GM10847 (cell line): ENCODE measurements around the gene PPHLN1.

ENCODE experiments used
- POLR2A ChIP-seq: IDR thresholded peaks from 2 replicates; pipeline ENCODE4 v1.6.1; 2011; ENCODE audit not compliant: insufficient read length; ENCODE audit errors: extremely low read depth

Gene PPHLN1

GRCh38 chr12:42325653-42326474 is at the start of gene PPHLN1, which contains the start of gene ZCRB1:
Gene PPHLN1 (plus strand): TSS chr12:42326167. CDS start chr12:42335903, 9,736 bp downstream.
Gene ZCRB1 (minus strand): TSS chr12:42326094. CDS start chr12:42324102, 1,992 bp downstream.
- TF ChIP-seq POLR2A = peak; percentile 75

GRCh38 chr12:42277396-42278127 is 48.4 kb upstream of the PPHLN1 start:
- TF ChIP-seq POLR2A = no peak

GRCh38 chr12:42278128-42278510 is 47.8 kb upstream of the PPHLN1 start:
- no peak for TF ChIP-seq POLR2A

- no peak for TF ChIP-seq POLR2A
Measured at GRCh38 chr12:42281278-42281677, 44.7 kb upstream of the PPHLN1 start.

GRCh38 chr12:42281844-42282243 is 44.1 kb upstream of the PPHLN1 start:
- TF ChIP-seq POLR2A = no peak

GRCh38 chr12:42282294-42282693 is 43.7 kb upstream of the PPHLN1 start:
- TF ChIP-seq POLR2A = no peak

GRCh38 chr12:42283739-42284138 is 42.2 kb upstream of the PPHLN1 start:
- no peak for TF ChIP-seq POLR2A

GRCh38 chr12:42284157-42284556 is 41.8 kb upstream of the PPHLN1 start:
- TF ChIP-seq POLR2A = no peak

- TF ChIP-seq POLR2A = no peak
Measured at GRCh38 chr12:42284876-42285275, 41.1 kb upstream of the PPHLN1 start.

- no peak for TF ChIP-seq POLR2A
Measured at GRCh38 chr12:42285431-42285830, 40.5 kb upstream of the PPHLN1 start.

- TF ChIP-seq POLR2A = no peak
Measured at GRCh38 chr12:42286741-42287140, 39.2 kb upstream of the PPHLN1 start.

- TF ChIP-seq POLR2A = no peak
Measured at GRCh38 chr12:42288544-42288943, 37.4 kb upstream of the PPHLN1 start.

GRCh38 chr12:42291680-42292079 is 34.3 kb upstream of the PPHLN1 start:
- TF ChIP-seq POLR2A = no peak

GRCh38 chr12:42296503-42297109 is 29.4 kb upstream of the PPHLN1 start:
- TF ChIP-seq POLR2A = no peak

- no peak for TF ChIP-seq POLR2A
Measured at GRCh38 chr12:42298887-42299286, 27.1 kb upstream of the PPHLN1 start.

GRCh38 chr12:42299392-42300308 is 26.3 kb upstream of the PPHLN1 start:
- no peak for TF ChIP-seq POLR2A
